SH-SY5Y (cell line): ENCODE measurements around the gene TMEM272.

Experiments
- GATA2 ChIP-seq: IDR thresholded peaks from 2 replicates; pipeline ENCODE4 v1.6.1; 2011; ENCODE audit warnings: mild to moderate bottlenecking, low read depth, low read length
- GATA3 ChIP-seq: IDR thresholded peaks from 2 replicates; pipeline ENCODE4 v1.6.1; 2011; ENCODE audit warnings: low read depth, mild to moderate bottlenecking, low read length, moderate library complexity

- TF ChIP-seq GATA3 (no peak), GATA2 (no peak)
Measured at GRCh38 chr13:51818276-51818675, 26.7 kb downstream of the TMEM272 start.
